Psoas muscle (tissue), 8 donors: ENCODE results near the gene GRK2. TPM values are rescaled to one million over a fixed set of nuclear protein-coding genes. Genes with fewer than 3 reads are reported as not detected.

Source experiments
- ATAC-seq, 4 donors: fragments of 200-7000 bp; cut with Tn5 transposase; one replicate each; pipeline ENCODE4 v1.9.1; 2020; ENCODE audit warnings: moderate library complexity in 3 of 4, mild to moderate bottlenecking in 2 of 4
- DNase-seq, 2 donors: peaks; one replicate each; pipeline ENCODE4 v3.0.0-alpha.2; 2020
- H3K27ac ChIP-seq: fragments of 200-600 bp; one replicate; pipeline ENCODE4 v1.8.0; 2022
- H3K27me3 ChIP-seq, 3 donors: fragments of 200-600 bp in 1 of 3; one replicate each; pipeline versions ENCODE4 v1.6.1 to v1.8.0; 2013 to 2022; ENCODE audit warnings: low read length in 2 of 3, mild to moderate bottlenecking in 2 of 3, moderate library complexity in 1 of 3; ENCODE audit not compliant: insufficient read depth in 3 of 3
- H3K36me3 ChIP-seq, 2 donors: fragments of 200-600 bp in 1 of 2; one replicate each; pipeline versions ENCODE4 v1.6.1 to v1.8.0; 2013 to 2022; ENCODE audit warnings: low read depth in 1 of 2, mild to moderate bottlenecking in 1 of 2, moderate library complexity in 1 of 2; ENCODE audit not compliant: insufficient read depth in 1 of 2
- H3K4me1 ChIP-seq: fragments of 200-600 bp; one replicate; pipeline ENCODE4 v1.8.0; 2022
- H3K4me3 ChIP-seq: fragments of 200-600 bp; one replicate; pipeline ENCODE4 v1.8.0; 2022; ENCODE audit warnings: mild to moderate bottlenecking
- H3K9me3 ChIP-seq: fragments of 200-600 bp; one replicate; pipeline ENCODE4 v1.8.0; 2022
- CTCF ChIP-seq: fragments of 200-600 bp; IDR thresholded peaks from one replicate; pipeline ENCODE4 v1.8.0; 2022; ENCODE audit warnings: antibody characterized with exemption
- WGBS, 3 donors: extraction: QIAGEN DNeasy Blood & Tissue Kit; methylation state at CpG; one replicate each; pipeline versions ENCODE4 v1.1.6 to v1.1.7; 2013; 5-methylcytosine and 5-hydroxymethylcytosine counted together
- intact Hi-C, 2 donors: fragments of 100-400 bp; cut with DNase I; formaldehyde crosslinking; loops; one replicate each; pipeline versions ENCODE4 v1.11.0 to v1.14.2; 2022
- polyA plus RNA-seq, 3 donors: library from polyadenylated mRNA; stranded (reverse); fragments of 200-250 nt; gene quantifications; one replicate each; pipeline ENCODE4 v1.2.3, GENCODE V29; 2013
- total RNA-seq, 4 donors: library from RNA; stranded (reverse); fragmentation: NEBNext Ultra II Directional in 2 of 4; extraction: Animal tissue kit (Norgen Biotek cat#: 25700) in 2 of 4; gene quantifications; one replicate each; pipeline versions ENCODE4 v1.2.1 to v1.2.4, GENCODE V29; 2021 to 2023
- donor health status: healthy with polysubstance abuse.
- donor health status: DM: no; HTN: no; CAD: no; lungs with moderate emphysema.
- donor health status: Bipolar disorder and iron deficiency.
- donor health status: healthy.
- donor health status: DM: yes; HTN: yes; CAD: no.
- donor health status: DM: no; HTN: no; CAD: no.
- donor health status: DM: no; HTN: no; CAD: no.
- donor health status: DM: yes; HTN: yes; CAD: no.

GRK2 gene
- total and polyA plus RNA-seq, 7 donors, result 37.3 to 56.8 (median 46.2) TPM

GRCh38 chr11:67320691-67321090, 54.4 kb downstream of the GRK2 start:
- no peaks in the 10 kb centered on the region for H3K27me3 ChIP-seq
- H3K27ac ChIP-seq, result no peak overlapping the region
- H3K4me1 ChIP-seq, result peaks cover 16% of the 10 kb centered on the region
- peaks cover 0 to 21% of the 10 kb centered on the region in 2 donors for H3K36me3 ChIP-seq
- ATAC-seq, result no peak
- 73 to 83% (median 77%) methylated on average over 2 of the region's 2 CpGs for WGBS, 3 donors
- no peaks in the 10 kb centered on the region for H3K9me3 ChIP-seq
- DNase-seq, result no peak
- no peak for TF ChIP-seq CTCF
- intact Hi-C loops, result no loop called here
- H3K4me3 ChIP-seq, result no peak overlapping the region

GRCh38 chr11:67321313-67321871, 55.1 kb downstream of the GRK2 start:
- Histone ChIP-seq H3K36me3 (peaks cover 0 to 24% of the 10 kb centered on the region in 2 donors), H3K27me3 (no peaks in the 10 kb centered on the region), H3K9me3 (no peaks in the 10 kb centered on the region), H3K4me1 (peaks cover 16% of the 10 kb centered on the region), H3K27ac (no peak overlapping the region), H3K4me3 (no peak overlapping the region)
- intact Hi-C loops, result no loop called here
- DNase-seq (no peak), ATAC-seq (no peak)
- WGBS, 3 donors, result 70 to 77% (median 76%) methylated on average over 6 of the region's 6 CpGs
- no peak for TF ChIP-seq CTCF

- H3K27ac ChIP-seq, result no peak overlapping the region
- H3K9me3 ChIP-seq, result no peaks in the 10 kb centered on the region
- WGBS, 3 donors, result 93 to 94% (median 93%) methylated on average over 3 of the region's 3 CpGs
- no peak for DNase-seq
- H3K36me3 ChIP-seq, result peaks cover 0 to 24% of the 10 kb centered on the region in 2 donors
- H3K27me3 ChIP-seq, result no peaks in the 10 kb centered on the region
- H3K4me1 ChIP-seq, result peaks cover 16% of the 10 kb centered on the region
- ATAC-seq, result no peak
- intact Hi-C loops, result no loop called here
- H3K4me3 ChIP-seq, result no peak overlapping the region
- TF ChIP-seq CTCF, result no peak
These were observed 55.8 kb downstream of the GRK2 start for GRCh38 chr11:67322049-67322448.

DNA sequence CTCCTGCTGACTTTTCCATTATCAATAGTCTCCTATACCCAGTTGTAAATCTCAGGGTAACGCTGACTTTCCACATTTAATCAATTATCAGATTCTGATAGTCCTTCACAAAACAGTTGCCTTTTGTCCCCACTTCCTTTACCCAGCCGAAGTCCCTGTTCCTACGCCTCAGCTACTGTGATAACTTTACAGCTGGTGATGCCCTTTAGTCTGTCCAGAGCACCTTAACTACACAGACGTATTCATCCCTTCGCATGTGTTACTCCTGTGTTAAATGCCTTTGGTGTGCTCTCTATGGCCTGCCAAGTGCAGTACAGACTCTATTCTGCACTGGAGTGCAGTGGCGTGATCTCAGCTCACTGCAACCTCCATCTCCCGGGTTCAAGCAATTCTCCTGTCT, 57.3 kb downstream of the GRK2 start:
- WGBS, 3 donors, result 89 to 90% (median 89%) methylated on average over 7 of the region's 7 CpGs
- DNase-seq, result no peak
- no peak overlapping the region for H3K27ac ChIP-seq

More for the DNA sequence above, 57.3 kb downstream of the GRK2 start:
- no peak overlapping the region for H3K4me3 ChIP-seq
- no peak for TF ChIP-seq CTCF
- no peaks in the 10 kb centered on the region for H3K9me3 ChIP-seq
- no peaks in the 10 kb centered on the region for H3K27me3 ChIP-seq
- H3K4me1 ChIP-seq, result peaks cover 13% of the 10 kb centered on the region
- peaks cover 0 to 24% of the 10 kb centered on the region in 2 donors for H3K36me3 ChIP-seq
- intact Hi-C loops, result no loop called here
- ATAC-seq, result no peak
